Spleen (tissue), 7 donors: ENCODE results near the gene TRABD2B.

ENCODE experiments used
- POLR2A ChIP-seq, 3 donors: fragments of 450-650 bp; IDR thresholded peaks; one replicate each; pipeline ENCODE4 v1.5.1; 2017; ENCODE audit warnings: antibody characterized with exemption in 3 of 3, mild to moderate bottlenecking in 1 of 3
- TF ChIP-seq, protein P1 (sequence below), 11 experiments: fragments of 200-600 bp in 7 of 11; fragments of 450-650 bp in 4 of 11; sonication (generic) in 4 of 11; IDR thresholded peaks in 8 of 11; conservative IDR thresholded peaks in 3 of 11; 1 replicate in 7 of 11; 2 replicates in 4 of 11; pipeline versions ENCODE4 v1.4.0 to v1.8.0; 2016 to 2021; ENCODE audit warnings: antibody characterized with exemption in 11 of 11, inconsistent platforms in 4 of 11, mild to moderate bottlenecking in 1 of 11
- donor health status: DM: no; HTN: no; CAD: no; lungs with moderate emphysema.
- donor health status: DM: no; HTN: no; CAD: no.
- donor health status: DM: no; HTN: no; CAD: no.

DNA sequence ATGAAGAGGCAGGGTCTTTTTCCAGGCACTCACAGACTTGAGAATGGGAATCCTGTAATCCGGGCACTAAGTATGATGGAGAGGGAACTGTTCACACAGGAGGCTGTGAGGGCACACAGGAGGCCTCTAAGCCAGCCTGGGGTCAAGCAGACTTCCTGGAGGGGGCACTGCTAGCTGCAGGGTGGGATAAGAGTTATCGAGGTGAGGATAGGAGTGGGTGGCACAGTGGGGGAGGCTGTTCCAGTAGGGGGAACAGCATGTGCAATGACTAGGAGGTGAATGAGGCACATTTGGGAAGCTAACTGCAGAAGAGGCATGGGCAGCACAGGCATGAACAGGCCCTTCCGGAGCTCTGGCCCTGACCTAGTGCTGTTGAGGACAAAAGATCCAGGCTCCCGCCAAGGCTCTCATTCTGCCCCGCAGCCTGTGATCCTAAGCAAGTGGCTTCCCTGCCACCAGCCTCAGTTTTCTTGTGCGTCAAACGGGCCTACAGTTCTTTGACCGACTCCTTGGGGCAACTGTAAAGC lies 216.7 kb downstream of the TRABD2B start:
- TF ChIP-seq, protein P1, sequence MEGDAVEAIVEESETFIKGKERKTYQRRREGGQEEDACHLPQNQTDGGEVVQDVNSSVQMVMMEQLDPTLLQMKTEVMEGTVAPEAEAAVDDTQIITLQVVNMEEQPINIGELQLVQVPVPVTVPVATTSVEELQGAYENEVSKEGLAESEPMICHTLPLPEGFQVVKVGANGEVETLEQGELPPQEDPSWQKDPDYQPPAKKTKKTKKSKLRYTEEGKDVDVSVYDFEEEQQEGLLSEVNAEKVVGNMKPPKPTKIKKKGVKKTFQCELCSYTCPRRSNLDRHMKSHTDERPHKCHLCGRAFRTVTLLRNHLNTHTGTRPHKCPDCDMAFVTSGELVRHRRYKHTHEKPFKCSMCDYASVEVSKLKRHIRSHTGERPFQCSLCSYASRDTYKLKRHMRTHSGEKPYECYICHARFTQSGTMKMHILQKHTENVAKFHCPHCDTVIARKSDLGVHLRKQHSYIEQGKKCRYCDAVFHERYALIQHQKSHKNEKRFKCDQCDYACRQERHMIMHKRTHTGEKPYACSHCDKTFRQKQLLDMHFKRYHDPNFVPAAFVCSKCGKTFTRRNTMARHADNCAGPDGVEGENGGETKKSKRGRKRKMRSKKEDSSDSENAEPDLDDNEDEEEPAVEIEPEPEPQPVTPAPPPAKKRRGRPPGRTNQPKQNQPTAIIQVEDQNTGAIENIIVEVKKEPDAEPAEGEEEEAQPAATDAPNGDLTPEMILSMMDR (IDR thresholded peaks at IDR 0.05 in 8 of 11, conservative IDR thresholded peaks at IDR 0.05 in 3 of 11) = no peak
- TF ChIP-seq POLR2A (IDR thresholded peaks at IDR 0.05) = no peak
